ENCODE measurements around the gene HLCS. TPM values are rescaled to one million over a fixed set of nuclear protein-coding genes. Genes with fewer than 3 reads are reported as not detected.
A peak's percentile ranks its signal among the peaks of the same experiment; 100 is the strongest.

The HLCS gene
- total and polyA plus RNA-seq, 4 donors, result 12.5 to 28.8 (median 15.7) TPM

GRCh38 chr21:36874665-36875064 lies 91.8 kb downstream of the HLCS start:
- Histone ChIP-seq H3K27me3 (ENCODE audit: control insufficient read depth, insufficient read depth, low read length) (no peaks in the 10 kb centered on the region), H3K4me3 (ENCODE audit: low read depth, low read length) (no peak overlapping the region), H3K9me3 (ENCODE audit: control insufficient read depth, insufficient read depth, low read length) (no peaks in the 10 kb centered on the region), H3K36me3 (ENCODE audit: control insufficient read depth, insufficient read depth, low read length) (peaks cover 7% of the 10 kb centered on the region), H3K27ac (ENCODE audit: low read depth, low read length) (no peak overlapping the region), H3K4me1 (ENCODE audit: control insufficient read depth, insufficient read depth, low read length) (no peaks in the 10 kb centered on the region)
- DNase-seq (ENCODE audit: low read depth in 4 of 6, low spot score in 6 of 6), result no peak
- 92% methylated on average over 12 of the region's 12 CpGs for WGBS (ENCODE audit: insufficient coverage)

GRCh38 chr21:36873513-36873912 lies 93.0 kb downstream of the HLCS start:
- Histone ChIP-seq H3K27ac (ENCODE audit: low read depth, low read length) (no peak overlapping the region), H3K4me1 (ENCODE audit: control insufficient read depth, insufficient read depth, low read length) (no peaks in the 10 kb centered on the region), H3K4me3 (ENCODE audit: low read depth, low read length) (no peak overlapping the region), H3K27me3 (ENCODE audit: control insufficient read depth, insufficient read depth, low read length) (no peaks in the 10 kb centered on the region), H3K36me3 (ENCODE audit: control insufficient read depth, insufficient read depth, low read length) (peaks cover 7% of the 10 kb centered on the region), H3K9me3 (ENCODE audit: control insufficient read depth, insufficient read depth, low read length) (no peaks in the 10 kb centered on the region)
- no peak for DNase-seq (ENCODE audit: low read depth in 4 of 6, low spot score in 6 of 6)
- WGBS (ENCODE audit: insufficient coverage), result no CpG with 5 or more reads among the region's 1 CpG

DNA sequence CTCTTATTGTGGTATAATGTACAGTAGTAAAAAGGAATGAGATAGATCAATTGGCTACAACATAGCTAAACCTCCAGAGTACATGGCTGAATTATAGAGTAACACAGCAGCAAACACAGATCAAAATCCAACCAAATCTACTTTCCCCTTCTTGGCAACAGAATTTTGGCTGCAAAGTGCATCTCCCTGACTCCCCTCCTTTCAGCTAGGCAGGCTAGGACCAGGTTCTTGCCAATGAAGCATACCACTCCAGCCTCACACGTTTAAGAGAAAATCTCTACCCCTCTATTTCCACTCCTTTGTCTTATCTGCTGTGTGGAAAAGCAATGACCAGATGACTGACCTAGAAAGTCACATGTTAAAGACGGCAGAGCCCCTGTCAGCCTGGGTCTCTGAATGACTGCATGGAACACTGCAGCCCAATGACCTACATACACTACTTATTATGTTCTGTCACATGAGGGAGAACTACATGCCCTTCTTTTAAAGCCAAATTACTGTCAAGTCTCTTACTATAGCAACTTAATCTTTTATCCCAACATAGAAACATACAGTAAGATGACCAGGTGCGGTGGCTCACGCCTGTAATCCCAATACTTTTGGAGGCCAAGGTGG lies 99.1 kb downstream of the HLCS start:
- Histone ChIP-seq H3K4me1 (ENCODE audit: control insufficient read depth, insufficient read depth, low read length) (no peaks in the 10 kb centered on the region), H3K27me3 (ENCODE audit: control insufficient read depth, insufficient read depth, low read length) (no peaks in the 10 kb centered on the region), H3K4me3 (ENCODE audit: low read depth, low read length) (no peak overlapping the region), H3K36me3 (ENCODE audit: control insufficient read depth, insufficient read depth, low read length) (no peaks in the 10 kb centered on the region), H3K27ac (ENCODE audit: low read depth, low read length) (no peak overlapping the region), H3K9me3 (ENCODE audit: control insufficient read depth, insufficient read depth, low read length) (no peaks in the 10 kb centered on the region)
- WGBS (ENCODE audit: insufficient coverage), result 40% methylated on average over 1 of the region's 4 CpGs
- peak in 1 of 6 donors; percentile 35 for DNase-seq (ENCODE audit: low read depth in 4 of 6, low spot score in 6 of 6)

GRCh38 chr21:36866419-36866818 lies 100.0 kb downstream of the HLCS start:
- H3K9me3 ChIP-seq (ENCODE audit: control insufficient read depth, insufficient read depth, low read length), result no peaks in the 10 kb centered on the region
- DNase-seq (ENCODE audit: low read depth in 4 of 6, low spot score in 6 of 6), result no peak
- no peaks in the 10 kb centered on the region for H3K27me3 ChIP-seq (ENCODE audit: control insufficient read depth, insufficient read depth, low read length)
- H3K27ac ChIP-seq (ENCODE audit: low read depth, low read length), result no peak overlapping the region
- no peaks in the 10 kb centered on the region for H3K4me1 ChIP-seq (ENCODE audit: control insufficient read depth, insufficient read depth, low read length)
- WGBS (ENCODE audit: insufficient coverage), result 80% methylated on average over 2 of the region's 5 CpGs
- no peaks in the 10 kb centered on the region for H3K36me3 ChIP-seq (ENCODE audit: control insufficient read depth, insufficient read depth, low read length)
- H3K4me3 ChIP-seq (ENCODE audit: low read depth, low read length), result no peak overlapping the region

DNA sequence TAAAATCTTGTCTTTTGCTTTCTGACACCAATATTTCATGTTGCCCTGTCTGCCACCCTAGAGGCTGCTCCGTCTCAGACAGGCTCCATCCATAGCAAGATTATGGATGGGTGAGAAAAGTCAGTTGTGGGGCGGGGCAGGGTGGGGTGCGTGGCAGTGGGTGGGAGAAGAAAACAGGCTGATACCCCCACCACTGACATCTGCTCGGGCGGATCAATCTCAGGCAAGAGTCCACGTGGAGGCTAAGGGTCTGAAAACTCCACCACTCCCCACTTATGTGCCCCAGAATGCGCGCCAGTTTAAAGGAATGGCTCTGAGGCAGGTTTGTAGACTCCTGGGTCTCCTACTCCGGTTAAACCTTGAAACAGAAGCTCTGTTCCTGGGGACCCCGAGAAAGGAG lies 101.5 kb downstream of the HLCS start:
- no peak for DNase-seq (ENCODE audit: low read depth in 4 of 6, low spot score in 6 of 6)
- no peaks in the 10 kb centered on the region for H3K36me3 ChIP-seq (ENCODE audit: control insufficient read depth, insufficient read depth, low read length)
- H3K4me1 ChIP-seq (ENCODE audit: control insufficient read depth, insufficient read depth, low read length), result no peaks in the 10 kb centered on the region
- no peaks in the 10 kb centered on the region for H3K9me3 ChIP-seq (ENCODE audit: control insufficient read depth, insufficient read depth, low read length)
- H3K27ac ChIP-seq (ENCODE audit: low read depth, low read length), result no peak overlapping the region
- no peaks in the 10 kb centered on the region for H3K27me3 ChIP-seq (ENCODE audit: control insufficient read depth, insufficient read depth, low read length)
- WGBS (ENCODE audit: insufficient coverage), result 100% methylated on average over 4 of the region's 10 CpGs
- H3K4me3 ChIP-seq (ENCODE audit: low read depth, low read length), result no peak overlapping the region

DNA sequence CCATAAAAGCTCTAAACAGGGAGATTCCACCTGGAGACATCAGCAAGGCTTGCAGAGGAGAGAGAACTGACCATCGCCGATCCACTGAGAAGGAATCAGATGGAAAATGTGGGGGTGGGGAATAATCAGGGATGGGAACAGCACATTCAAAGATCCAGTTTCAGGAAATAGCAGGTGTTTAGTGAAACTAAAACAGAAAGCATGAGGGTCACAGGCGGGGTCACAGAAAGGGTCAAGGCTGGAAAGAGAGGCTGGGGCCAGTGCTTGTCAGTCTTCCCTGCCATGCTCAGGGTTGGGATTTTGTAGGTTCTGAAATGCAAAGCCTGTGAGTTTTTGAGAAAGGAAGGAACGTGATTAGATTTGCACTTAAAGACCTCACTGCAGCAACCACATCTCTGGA lies 103.2 kb downstream of the HLCS start:
- H3K4me3 ChIP-seq (ENCODE audit: low read depth, low read length), result no peak overlapping the region
- no peaks in the 10 kb centered on the region for H3K27me3 ChIP-seq (ENCODE audit: control insufficient read depth, insufficient read depth, low read length)
- no peak overlapping the region for H3K27ac ChIP-seq (ENCODE audit: low read depth, low read length)
- no peaks in the 10 kb centered on the region for H3K4me1 ChIP-seq (ENCODE audit: control insufficient read depth, insufficient read depth, low read length)
- peaks cover 2% of the 10 kb centered on the region for H3K36me3 ChIP-seq (ENCODE audit: control insufficient read depth, insufficient read depth, low read length)
- no peak for DNase-seq (ENCODE audit: low read depth in 4 of 6, low spot score in 6 of 6)
- 94% methylated on average over 3 of the region's 4 CpGs for WGBS (ENCODE audit: insufficient coverage)
- no peaks in the 10 kb centered on the region for H3K9me3 ChIP-seq (ENCODE audit: control insufficient read depth, insufficient read depth, low read length)

DNA sequence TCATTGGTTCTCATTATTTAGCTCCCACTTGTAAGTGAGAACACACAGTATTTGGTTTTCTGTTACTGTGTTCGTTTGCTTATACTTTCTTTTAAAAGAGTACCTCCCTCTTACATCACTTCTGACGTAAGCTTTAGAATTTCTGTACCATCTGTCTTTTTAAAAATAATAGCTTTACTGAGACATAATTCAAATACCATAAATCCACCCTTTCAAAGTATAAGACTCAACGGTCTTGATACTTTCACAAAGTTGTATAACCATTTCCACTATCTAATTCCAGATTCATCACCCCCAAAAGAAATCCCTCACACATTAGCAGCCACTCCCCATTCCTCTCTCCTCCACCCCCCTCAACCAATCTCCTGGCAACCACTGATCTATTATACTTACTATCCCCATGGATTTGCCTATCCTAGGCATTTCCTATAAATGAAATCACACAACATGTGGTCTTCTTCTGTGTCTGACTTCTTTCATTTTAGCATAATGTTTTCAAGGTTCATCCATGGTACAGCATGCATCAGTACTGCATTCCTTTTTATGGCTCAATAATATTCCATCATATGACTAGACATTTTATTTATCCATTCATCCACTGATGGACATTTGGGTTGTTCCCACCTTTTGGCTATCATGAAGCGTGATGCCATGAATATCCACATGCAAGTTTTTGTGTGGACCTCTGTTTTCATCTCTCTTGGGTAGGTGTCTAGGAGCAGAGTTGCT lies 104.7 kb downstream of the HLCS start:
- no peaks in the 10 kb centered on the region for H3K27me3 ChIP-seq (ENCODE audit: control insufficient read depth, insufficient read depth, low read length)
- no peaks in the 10 kb centered on the region for H3K9me3 ChIP-seq (ENCODE audit: control insufficient read depth, insufficient read depth, low read length)
- H3K4me1 ChIP-seq (ENCODE audit: control insufficient read depth, insufficient read depth, low read length), result no peaks in the 10 kb centered on the region
- 88% methylated on average over 3 of the region's 4 CpGs for WGBS (ENCODE audit: insufficient coverage)
- peaks cover 2% of the 10 kb centered on the region for H3K36me3 ChIP-seq (ENCODE audit: control insufficient read depth, insufficient read depth, low read length)
- H3K27ac ChIP-seq (ENCODE audit: low read depth, low read length), result no peak overlapping the region
- no peak overlapping the region for H3K4me3 ChIP-seq (ENCODE audit: low read depth, low read length)
- DNase-seq (ENCODE audit: low read depth in 4 of 6, low spot score in 6 of 6), result no peak

- no peaks in the 10 kb centered on the region for H3K9me3 ChIP-seq (ENCODE audit: control insufficient read depth, insufficient read depth, low read length)
- H3K36me3 ChIP-seq (ENCODE audit: control insufficient read depth, insufficient read depth, low read length), result peaks cover 2% of the 10 kb centered on the region
- no peak overlapping the region for H3K4me3 ChIP-seq (ENCODE audit: low read depth, low read length)
- H3K4me1 ChIP-seq (ENCODE audit: control insufficient read depth, insufficient read depth, low read length), result no peaks in the 10 kb centered on the region
- no peak for DNase-seq (ENCODE audit: low read depth in 4 of 6, low spot score in 6 of 6)
- 100% methylated on average over 1 of the region's 8 CpGs for WGBS (ENCODE audit: insufficient coverage)
- H3K27me3 ChIP-seq (ENCODE audit: control insufficient read depth, insufficient read depth, low read length), result no peaks in the 10 kb centered on the region
- no peak overlapping the region for H3K27ac ChIP-seq (ENCODE audit: low read depth, low read length)
Observed at GRCh38 chr21:36860736-36861594, 105.5 kb downstream of the HLCS start.

DNA sequence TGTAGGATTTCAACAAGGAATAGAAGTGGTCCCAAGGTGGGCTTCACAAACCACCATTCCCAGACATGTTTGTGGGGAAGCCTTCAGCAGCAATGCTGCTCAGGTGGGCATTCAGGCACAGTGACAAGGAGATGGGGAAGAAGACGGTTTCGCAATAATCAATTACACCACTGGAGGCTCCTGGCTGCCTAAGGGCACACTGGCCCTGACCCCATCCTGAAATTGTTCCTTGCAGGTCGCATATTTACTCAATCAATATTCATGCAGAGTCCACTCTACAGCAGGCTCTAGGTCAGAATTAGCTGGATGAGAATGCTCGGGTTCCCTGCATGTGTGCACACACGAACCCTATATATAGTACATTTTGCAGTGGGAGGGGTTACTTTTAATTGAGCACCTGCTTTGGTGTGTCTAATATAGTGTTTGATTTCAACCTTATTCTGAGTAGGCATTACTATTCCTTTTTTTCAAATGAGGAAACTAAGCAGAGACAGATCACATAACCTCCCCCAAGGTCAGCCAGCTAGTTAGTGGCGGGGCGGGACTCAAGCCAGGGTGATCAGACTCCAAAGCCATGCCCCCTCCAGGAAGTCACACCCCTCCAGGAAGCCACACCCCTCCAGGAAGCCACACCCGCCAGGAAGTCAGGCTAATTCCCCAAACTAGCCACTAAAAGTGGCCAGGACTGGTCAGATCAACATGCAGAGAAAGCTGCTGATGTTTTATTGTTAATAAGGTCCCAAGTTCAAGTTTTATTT lies 106.5 kb downstream of the HLCS start:
- Histone ChIP-seq H3K4me1 (ENCODE audit: control insufficient read depth, insufficient read depth, low read length) (no peaks in the 10 kb centered on the region), H3K36me3 (ENCODE audit: control insufficient read depth, insufficient read depth, low read length) (peaks cover 2% of the 10 kb centered on the region), H3K4me3 (ENCODE audit: low read depth, low read length) (no peak overlapping the region), H3K27me3 (ENCODE audit: control insufficient read depth, insufficient read depth, low read length) (no peaks in the 10 kb centered on the region), H3K9me3 (ENCODE audit: control insufficient read depth, insufficient read depth, low read length) (no peaks in the 10 kb centered on the region), H3K27ac (ENCODE audit: low read depth, low read length) (no peak overlapping the region)
- 70% methylated on average over 2 of the region's 8 CpGs for WGBS (ENCODE audit: insufficient coverage)
- no peak for DNase-seq (ENCODE audit: low read depth in 4 of 6, low spot score in 6 of 6)

Measured in spinal cord (tissue), 10 donors.